HG02870 (cell line): ENCODE measurements around the gene LAMA1.

Source experiments
- ATAC-seq: cut with Tn5 transposase; IDR thresholded peaks from one replicate; pipeline ENCODE4 v1.9.1; 2021; ENCODE audit warnings: mild to moderate bottlenecking, moderate library complexity; ENCODE audit not compliant: unreplicated experiment

The LAMA1 gene

GRCh38 chr18:6920099-6920955 lies 197.3 kb downstream of the LAMA1 start:
- no peak for ATAC-seq

DNA sequence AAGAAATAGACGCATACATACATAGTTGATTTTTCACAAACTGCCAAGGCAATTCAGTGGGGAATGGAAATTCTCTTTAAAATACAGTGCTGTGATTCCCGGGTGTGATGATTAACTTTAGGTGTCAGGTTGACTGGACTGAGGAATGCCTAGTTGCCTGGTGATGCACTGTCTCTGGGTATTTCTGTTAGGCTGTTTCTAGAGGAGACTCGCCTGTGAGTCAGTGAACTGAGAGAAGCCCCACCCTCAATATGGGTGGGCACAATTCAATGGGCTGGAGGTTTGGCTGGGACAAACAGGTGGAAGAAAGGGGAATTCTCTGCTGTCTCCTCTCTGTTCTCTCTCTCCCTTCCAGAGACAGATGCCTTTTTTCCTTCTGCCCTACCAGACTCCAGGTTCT lies 200.5 kb downstream of the LAMA1 start:
- ATAC-seq: no peak

DNA sequence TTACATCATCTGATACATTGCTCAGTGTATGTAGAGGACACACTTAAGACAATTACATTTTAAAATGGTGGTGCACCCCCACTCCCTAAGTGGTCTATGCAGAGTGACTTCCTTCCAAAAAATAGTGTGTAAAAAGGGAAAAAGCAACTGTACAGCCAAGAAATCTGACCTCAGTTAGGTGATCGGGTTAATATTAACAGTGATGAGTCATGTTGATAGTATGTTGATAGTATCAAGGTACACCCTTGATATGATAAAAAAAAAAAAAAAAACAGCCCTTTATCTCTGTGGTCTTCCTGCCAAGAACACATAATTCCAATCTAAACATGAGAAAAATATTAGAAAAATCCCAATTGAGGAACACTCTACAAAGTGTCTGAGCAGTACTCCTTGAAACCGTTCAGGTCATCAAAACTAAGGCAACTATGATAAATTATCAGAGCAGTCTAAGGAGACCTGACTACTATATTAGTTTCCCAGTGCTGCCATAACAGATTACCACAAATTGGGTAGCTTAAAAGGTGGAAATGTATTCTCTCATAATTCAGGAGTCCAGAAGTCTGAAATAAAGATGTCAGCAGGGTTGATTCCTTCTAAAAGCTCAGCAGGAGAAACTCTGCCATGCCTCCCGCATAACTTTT lies 216.2 kb downstream of the LAMA1 start:
- ATAC-seq: no peak

- ATAC-seq: no peak
Measured at GRCh38 chr18:6891788-6892187, 225.8 kb downstream of the LAMA1 start.
